ENCODE results near the gene APEX2. TPM values are rescaled to one million over a fixed set of nuclear protein-coding genes. Genes with fewer than 3 reads are reported as not detected.

The APEX2 gene
- total RNA-seq, 4 donors from 2014 or later = 12.4 to 25.2 (median 22.0) TPM

- no peaks in the 10 kb centered on the region for H3K36me3 ChIP-seq
- no peak for DNase-seq (ENCODE audit: low spot score in 2 of 2)
- no peaks in the 10 kb centered on the region for H3K27me3 ChIP-seq
- WGBS = 80% methylated on average over 1 of the region's 1 CpG
- no peak overlapping the region for H3K27ac ChIP-seq
- H3K9me3 ChIP-seq = no peaks in the 10 kb centered on the region
- H3K4me3 ChIP-seq = no peak overlapping the region
- no peak for TF ChIP-seq CTCF (IDR thresholded peaks at IDR 0.05)
- TF ChIP-seq POLR2A (IDR thresholded peaks at IDR 0.05) = no peak
- TF ChIP-seq EP300 (IDR thresholded peaks at IDR 0.05) = no peak
- TF ChIP-seq POLR2AphosphoS5 (IDR thresholded peaks at IDR 0.05) = no peak
- H3K4me1 ChIP-seq = no peaks in the 10 kb centered on the region
These were observed 7.1 kb upstream of the APEX2 start for GRCh38 chrX:54992911-54993622.

- H3K4me1 ChIP-seq = no peaks in the 10 kb centered on the region
- WGBS = 88% methylated on average over 2 of the region's 2 CpGs
- no peak within 1 kb of the TSS for H3K4me3 ChIP-seq
- no peak for TF ChIP-seq EP300 (IDR thresholded peaks at IDR 0.05)
- no peak for TF ChIP-seq POLR2AphosphoS5 (IDR thresholded peaks at IDR 0.05)
- no peak for TF ChIP-seq CTCF (IDR thresholded peaks at IDR 0.05)
- TF ChIP-seq POLR2A (IDR thresholded peaks at IDR 0.05) = no peak
- H3K36me3 ChIP-seq = no peaks in the 10 kb centered on the region
- no peaks in the 10 kb centered on the region for H3K27me3 ChIP-seq
- no peak within 1 kb of the TSS for H3K27ac ChIP-seq
- no peaks in the 10 kb centered on the region for H3K9me3 ChIP-seq
- DNase-seq (ENCODE audit: low spot score in 2 of 2) = no peak
These were observed 6.1 kb upstream of the APEX2 start, which contains the start of gene PFKFB1 for GRCh38 chrX:54994099-54994498. Gene PFKFB1 (minus strand): TSS chrX:54994188. CDS start chrX:54994007, 181 bp downstream.

- Histone ChIP-seq H3K4me1 (no peaks in the 10 kb centered on the region), H3K4me3 (no peak overlapping the region), H3K9me3 (no peaks in the 10 kb centered on the region), H3K27ac (no peak overlapping the region), H3K27me3 (no peaks in the 10 kb centered on the region), H3K36me3 (no peaks in the 10 kb centered on the region)
- whole genome bisulfite sequencing = 76% methylated on average over 6 of the region's 6 CpGs
- no peak for DNase-seq (ENCODE audit: low spot score in 2 of 2)
- no peak for TF ChIP-seq CTCF (IDR thresholded peaks at IDR 0.05)
- TF ChIP-seq EP300 (IDR thresholded peaks at IDR 0.05) = no peak
- no peak for TF ChIP-seq POLR2A (IDR thresholded peaks at IDR 0.05)
- no peak for TF ChIP-seq POLR2AphosphoS5 (IDR thresholded peaks at IDR 0.05)
These were observed 5.4 kb upstream of the APEX2 start for GRCh38 chrX:54994668-54995351.

GRCh38 chrX:54995621-54996020, 4.5 kb upstream of the APEX2 start:
- H3K4me1 ChIP-seq = peaks cover under 1% of the 10 kb centered on the region
- no peak overlapping the region for H3K27ac ChIP-seq
- no peaks in the 10 kb centered on the region for H3K36me3 ChIP-seq
- DNase-seq (ENCODE audit: low spot score in 2 of 2) = no peak
- H3K9me3 ChIP-seq = no peaks in the 10 kb centered on the region
- no peak for TF ChIP-seq EP300 (IDR thresholded peaks at IDR 0.05)
- TF ChIP-seq POLR2A (IDR thresholded peaks at IDR 0.05) = no peak
- no peak for TF ChIP-seq CTCF (IDR thresholded peaks at IDR 0.05)
- no peak for TF ChIP-seq POLR2AphosphoS5 (IDR thresholded peaks at IDR 0.05)
- no peak overlapping the region for H3K4me3 ChIP-seq
- H3K27me3 ChIP-seq = no peaks in the 10 kb centered on the region

GRCh38 chrX:55004231-55004630, 4.1 kb downstream of the APEX2 start:
- Histone ChIP-seq H3K9me3 (no peaks in the 10 kb centered on the region), H3K27me3 (no peaks in the 10 kb centered on the region), H3K4me1 (peaks cover 39% of the 10 kb centered on the region), H3K4me3 (no peak overlapping the region), H3K27ac (no peak overlapping the region), H3K36me3 (peaks cover 9% of the 10 kb centered on the region)
- TF ChIP-seq POLR2AphosphoS5 (IDR thresholded peaks at IDR 0.05) = no peak
- no peak for TF ChIP-seq EP300 (IDR thresholded peaks at IDR 0.05)
- TF ChIP-seq CTCF (IDR thresholded peaks at IDR 0.05) = no peak
- TF ChIP-seq POLR2A (IDR thresholded peaks at IDR 0.05) = no peak
- no peak for DNase-seq (ENCODE audit: low spot score in 2 of 2)
- WGBS = 60% methylated on average over 1 of the region's 1 CpG
